Activated CD4-positive, CD25-positive, alpha-beta regulatory T cell (primary cell): Measurements from ENCODE around the gene POU2F2.
"Not testable (repeated sequence)": the region's sequence is repeated elsewhere in the genome, so short reads cannot be mapped to it uniquely, and the experiment has no call there.

ENCODE experiments used
- DNase-seq, 4 experiments: peaks; one replicate each; lab custom pipeline; 2025; lab: John Stamatoyannopoulos, UW

The POU2F2 gene

GRCh38 chr19:42100241-42100640 lies 32.0 kb downstream of the POU2F2 start:
- DNase-seq, result not testable (repeated sequence)

GRCh38 chr19:42099336-42099925 lies 32.8 kb downstream of the POU2F2 start:
- no peak for DNase-seq

GRCh38 chr19:42098781-42099180 lies 33.5 kb downstream of the POU2F2 start:
- no peak for DNase-seq

- no peak for DNase-seq
These were observed 34.8 kb downstream of the POU2F2 start for GRCh38 chr19:42097461-42097860.

DNA sequence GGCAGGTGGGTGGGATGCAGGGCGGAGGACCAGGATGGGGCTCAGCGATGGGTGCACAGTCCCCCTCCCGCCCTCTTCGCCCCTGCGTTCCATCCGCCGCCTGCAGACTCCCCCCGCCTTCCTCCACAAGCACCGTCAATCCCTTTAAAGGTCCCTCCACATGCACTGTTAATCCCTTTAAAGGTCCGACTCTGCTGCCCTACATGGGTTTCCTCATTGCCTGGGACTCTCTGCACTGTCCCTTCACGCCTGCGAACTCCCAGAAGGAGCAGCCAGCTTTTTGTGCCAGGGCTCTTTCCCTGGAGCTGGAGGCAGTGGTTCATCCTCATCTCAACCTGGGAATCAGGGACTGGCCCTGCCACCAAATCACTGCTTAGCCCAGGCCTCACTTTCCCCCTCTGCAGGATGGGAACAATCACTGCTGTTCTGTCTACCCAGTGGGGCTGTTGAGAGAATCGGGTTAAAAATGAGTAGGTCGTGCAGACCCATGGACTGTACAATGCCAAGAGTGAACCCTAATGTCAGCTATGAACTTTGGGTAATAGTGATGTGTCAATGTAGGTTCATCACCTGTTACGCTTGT lies 35.9 kb downstream of the POU2F2 start:
- DNase-seq, result no peak

- DNase-seq, result no peak
These were observed 36.4 kb downstream of the POU2F2 start for GRCh38 chr19:42095814-42096230.

DNA sequence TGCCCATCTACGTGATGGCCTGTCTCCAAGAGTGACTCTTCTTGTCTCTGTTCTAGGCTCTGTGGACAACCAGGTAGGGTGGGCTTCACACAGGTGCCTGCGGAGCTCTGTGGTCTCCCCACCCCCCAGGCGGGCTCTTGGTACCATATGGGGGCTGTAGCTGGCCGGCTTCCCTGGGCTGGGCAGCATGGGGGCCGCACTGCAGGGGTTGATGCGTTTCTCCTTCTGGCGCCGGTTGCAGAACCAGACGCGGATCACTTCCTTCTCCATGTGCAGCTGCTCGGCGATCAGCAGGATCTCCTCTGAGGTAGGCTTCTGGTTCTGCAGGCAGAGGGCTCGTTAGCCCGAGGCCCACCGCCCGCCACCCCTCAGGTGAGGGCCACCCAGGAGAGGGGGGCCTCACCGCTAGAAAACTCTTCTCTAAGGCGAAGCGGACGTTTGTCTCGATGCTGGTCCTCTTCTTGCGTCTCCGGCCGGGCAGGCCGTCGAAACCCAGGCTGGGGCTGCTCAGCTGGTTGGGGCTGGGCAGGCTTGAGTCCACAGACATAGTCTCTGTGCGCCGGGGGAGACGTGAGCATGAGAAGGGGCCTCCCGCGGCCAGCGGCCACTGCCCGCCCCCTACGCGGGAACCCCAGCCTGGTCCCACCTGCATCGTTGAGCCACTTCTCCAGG lies 37.0 kb downstream of the POU2F2 start:
- no peak for DNase-seq

GRCh38 chr19:42093926-42094325 lies 38.3 kb downstream of the POU2F2 start:
- DNase-seq, result no peak

DNA sequence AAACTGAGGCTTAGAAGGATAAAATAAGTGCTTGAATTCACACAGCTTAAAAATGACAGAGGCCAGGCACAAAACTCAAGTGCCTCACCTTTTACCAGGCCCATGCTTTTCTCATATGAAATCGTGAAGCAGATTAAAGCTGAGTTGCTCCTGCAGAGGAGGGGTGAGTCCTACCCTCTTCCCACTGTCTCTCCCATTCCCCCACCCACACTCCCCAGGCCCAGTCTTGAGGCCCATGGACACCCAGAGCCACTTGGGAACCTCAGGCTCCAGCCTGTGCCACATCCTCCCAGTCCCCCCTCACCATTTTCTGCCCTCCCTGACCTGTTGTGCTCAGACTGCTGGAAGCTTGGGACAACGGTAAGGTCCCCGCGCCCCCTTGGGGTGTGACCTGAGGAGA lies 38.7 kb downstream of the POU2F2 start:
- DNase-seq, result no peak

DNA sequence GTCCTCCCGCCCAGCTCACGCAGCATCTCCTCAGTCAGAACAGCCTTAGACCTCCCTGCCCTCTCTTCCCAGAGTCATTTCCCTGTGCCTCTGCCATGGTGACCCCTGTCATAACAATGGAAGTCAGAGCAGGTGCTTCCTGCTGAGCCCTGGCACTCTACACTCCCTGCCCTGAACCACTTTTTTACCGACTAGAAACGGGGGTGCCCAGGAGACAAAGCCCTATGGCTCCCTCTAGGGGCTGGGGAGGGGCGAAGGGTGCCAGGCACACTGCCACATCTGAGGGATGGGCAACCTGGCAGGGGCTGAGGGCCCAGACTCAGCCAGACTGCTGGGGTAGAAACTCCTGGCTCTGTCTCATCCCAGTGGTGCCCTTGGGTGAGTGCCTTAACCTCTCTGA lies 39.9 kb downstream of the POU2F2 start:
- DNase-seq, result no peak

DNA sequence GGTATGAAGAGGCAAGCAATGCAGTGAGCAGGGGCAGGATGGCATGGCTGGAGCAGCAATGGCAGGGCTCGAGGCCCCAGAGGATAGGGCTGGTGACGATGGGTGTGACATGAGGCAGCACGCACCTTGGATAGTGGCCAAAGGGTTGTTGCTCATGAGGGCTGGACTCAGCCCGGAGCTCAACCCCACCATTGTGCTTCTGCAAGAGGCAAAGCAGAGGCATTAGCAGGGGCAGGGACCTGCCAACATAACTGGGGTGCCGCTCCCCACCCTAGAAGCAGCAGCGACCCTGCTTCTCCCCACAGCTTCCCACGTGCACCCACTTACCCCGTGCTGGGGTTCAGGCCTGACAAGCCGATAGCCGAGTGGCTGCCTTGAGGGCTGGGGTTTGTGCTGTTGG lies 40.5 kb downstream of the POU2F2 start:
- DNase-seq, result no peak

- no peak for DNase-seq
These were observed 40.9 kb downstream of the POU2F2 start for GRCh38 chr19:42091300-42091699.

GRCh38 chr19:42090672-42091071 lies 41.6 kb downstream of the POU2F2 start:
- no peak for DNase-seq

DNA sequence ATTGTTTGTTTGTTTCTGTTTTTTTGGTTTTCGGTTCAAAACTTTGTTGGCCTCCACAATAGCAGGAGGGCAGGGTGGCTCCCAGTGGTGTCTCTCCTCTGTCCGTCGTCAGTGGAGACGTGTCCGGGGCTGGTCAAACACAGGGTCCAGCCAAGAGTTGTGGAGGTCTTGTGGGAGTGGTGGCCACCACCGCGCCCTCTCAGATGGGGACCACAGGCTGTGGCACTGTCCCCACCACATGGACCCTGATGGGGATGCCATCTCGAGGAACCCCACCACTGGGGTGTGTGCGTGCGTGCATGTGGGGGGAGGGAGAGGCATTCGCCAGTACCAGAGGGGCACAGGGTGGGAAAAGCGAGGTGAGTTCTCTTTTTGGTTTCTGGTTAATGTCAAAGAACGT lies 42.5 kb downstream of the POU2F2 start:
- no peak for DNase-seq

GRCh38 chr19:42089191-42089750 lies 43.0 kb downstream of the POU2F2 start:
- DNase-seq, result no peak

- no peak for DNase-seq
These were observed 43.6 kb downstream of the POU2F2 start for GRCh38 chr19:42088471-42089190.

- no peak for DNase-seq
These were observed 45.3 kb downstream of the POU2F2 start for GRCh38 chr19:42086770-42087550.

DNA sequence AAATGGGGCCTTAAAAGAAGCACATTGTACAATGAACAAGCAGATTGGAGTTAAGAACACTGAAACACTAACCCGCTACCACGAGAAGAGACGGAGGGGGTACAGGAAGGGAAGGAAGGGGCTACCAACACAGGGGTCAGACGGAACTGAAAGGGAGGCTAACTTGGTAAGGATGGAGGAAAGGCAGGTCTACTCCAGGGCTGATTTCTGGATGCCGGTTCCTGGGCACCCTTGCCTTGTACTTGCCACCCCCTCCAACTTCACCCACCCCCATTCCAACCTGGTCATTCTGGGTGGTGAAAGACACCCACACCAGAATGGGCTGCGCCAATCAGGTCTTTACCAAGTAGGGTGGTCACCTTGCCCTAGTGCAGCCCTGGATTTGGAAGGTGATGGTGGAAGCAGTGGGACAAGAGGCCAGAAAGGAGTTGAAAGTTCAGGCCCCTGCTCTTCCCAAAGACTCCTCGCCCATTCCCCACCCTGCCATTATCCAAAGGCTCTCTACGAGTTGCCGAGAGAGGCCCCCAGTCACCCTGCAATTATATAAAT lies 46.0 kb downstream of the POU2F2 start:
- no peak for DNase-seq

GRCh38 chr19:42083537-42083936 lies 48.7 kb downstream of the POU2F2 start:
- DNase-seq, result no peak

DNA sequence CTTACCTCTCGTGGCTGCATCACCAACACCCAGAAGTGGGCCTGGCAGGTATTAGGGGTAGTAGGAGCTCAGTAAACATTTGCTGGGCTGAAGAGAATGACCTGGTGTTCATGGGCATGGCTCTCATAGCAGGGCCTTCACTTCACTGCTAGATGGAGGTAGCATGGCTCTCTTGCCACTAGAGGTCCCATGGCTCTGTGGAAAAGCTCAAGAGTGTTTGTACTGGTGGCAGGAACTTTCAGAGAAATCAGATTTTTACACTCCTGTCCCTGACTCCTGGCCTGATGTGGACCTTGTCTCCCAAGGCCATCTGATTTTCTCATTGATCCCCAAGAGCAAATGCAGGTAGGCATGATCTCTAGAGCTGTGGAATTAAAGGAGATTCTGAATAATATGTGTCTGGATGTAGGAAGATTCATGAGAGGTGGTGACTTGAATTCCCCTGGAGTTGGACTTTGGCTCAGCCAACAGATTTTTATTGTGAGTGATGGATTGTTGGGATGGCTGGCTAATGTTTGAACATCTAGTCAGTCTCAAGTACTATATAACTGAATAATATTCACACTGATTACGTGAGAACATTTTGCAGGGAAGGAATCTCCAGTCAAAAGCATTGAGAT lies 50.6 kb downstream of the POU2F2 start:
- no peak for DNase-seq

- DNase-seq, result no peak
These were observed 51.4 kb downstream of the POU2F2 start for GRCh38 chr19:42080764-42081375.
